Central memory CD4-positive, alpha-beta T cell (primary cell): Measurements from ENCODE around the gene PRDM11.
"Not testable (repeated sequence)": the region's sequence is repeated elsewhere in the genome, so short reads cannot be mapped to it uniquely, and the experiment has no call there.

Source experiments
- DNase-seq: peaks from one replicate; pipeline ENCODE4 v3.0.0; 2022
- total RNA-seq, 3 experiments: gene quantifications; one replicate each; lab custom pipeline; 2026; lab: John Stamatoyannopoulos, UW

PRDM11 gene
- 12.0 to 14.7 (median 13.0) reads per million in 3 experiments for total RNA-seq

- peak; percentile 57 for DNase-seq
Measured at GRCh38 chr11:45146072-45147016, at the start of gene PRDM11. PRDM11 (plus strand) TSS chr11:45146639; CDS start chr11:45181767, 35,128 bp downstream.

GRCh38 chr11:45097721-45098493, 48.5 kb upstream of the PRDM11 start:
- no peak for DNase-seq

- no peak for DNase-seq
Measured at GRCh38 chr11:45098929-45099328, 47.5 kb upstream of the PRDM11 start.

GRCh38 chr11:45100339-45100738, 46.1 kb upstream of the PRDM11 start:
- no peak for DNase-seq

GRCh38 chr11:45102361-45102809, 44.1 kb upstream of the PRDM11 start:
- no peak for DNase-seq

- peak; percentile 65 for DNase-seq
Measured at GRCh38 chr11:45102810-45103621, 43.4 kb upstream of the PRDM11 start.

GRCh38 chr11:45104006-45104789, 42.2 kb upstream of the PRDM11 start:
- DNase-seq = no peak

- no peak for DNase-seq
Measured at GRCh38 chr11:45104790-45105084, 41.7 kb upstream of the PRDM11 start.

- peak; percentile 45 for DNase-seq
Measured at GRCh38 chr11:45105233-45105983, 41.0 kb upstream of the PRDM11 start.

- no peak for DNase-seq
Measured at GRCh38 chr11:45105984-45106375, 40.5 kb upstream of the PRDM11 start.

GRCh38 chr11:45106440-45106839, 40.0 kb upstream of the PRDM11 start:
- DNase-seq = no peak

GRCh38 chr11:45107029-45107428, 39.4 kb upstream of the PRDM11 start:
- DNase-seq = no peak

GRCh38 chr11:45108070-45109064, 38.1 kb upstream of the PRDM11 start:
- DNase-seq = no peak

- no peak for DNase-seq
Measured at GRCh38 chr11:45109400-45109799, 37.0 kb upstream of the PRDM11 start.

- DNase-seq = peak; percentile 62
Measured at GRCh38 chr11:45110562-45110961, 35.9 kb upstream of the PRDM11 start.

GRCh38 chr11:45113807-45114206, 32.6 kb upstream of the PRDM11 start:
- no peak for DNase-seq

- not testable (repeated sequence) for DNase-seq
Measured at GRCh38 chr11:45127836-45128235, 18.6 kb upstream of the PRDM11 start.

GRCh38 chr11:45133878-45134277, 12.6 kb upstream of the PRDM11 start:
- DNase-seq = no peak

- DNase-seq = no peak
Measured at GRCh38 chr11:45141171-45141570, 5.3 kb upstream of the PRDM11 start.

GRCh38 chr11:45141631-45142030, 4.8 kb upstream of the PRDM11 start:
- DNase-seq = no peak
